Activated naive CD8-positive, alpha-beta T cell treated with anti-CD3 and anti-CD28 coated beads for 36 hours (primary cell): ENCODE results near the gene STRIP2. TPM values are rescaled to one million over a fixed set of nuclear protein-coding genes. Genes with fewer than 3 reads are reported as not detected.
"Not testable (repeated sequence)": the region's sequence is repeated elsewhere in the genome, so short reads cannot be mapped to it uniquely, and the experiment has no call there.

Experiments
- DNase-seq: peaks from one replicate; pipeline ENCODE4 v3.0.0; 2021
- H3K27ac Mint-ChIP-seq: one replicate; pipeline ENCODE4 v1.8.0; 2022; ENCODE audit warnings: mild to moderate bottlenecking, moderate library complexity, mixed read lengths
- H3K27me3 Mint-ChIP-seq: one replicate; pipeline ENCODE4 v1.8.0; 2022; ENCODE audit warnings: mild to moderate bottlenecking, mixed read lengths
- H3K36me3 Mint-ChIP-seq: one replicate; pipeline ENCODE4 v1.8.0; 2021; ENCODE audit warnings: mild to moderate bottlenecking, mixed read lengths
- H3K4me1 Mint-ChIP-seq: one replicate; pipeline ENCODE4 v1.8.0; 2021; ENCODE audit warnings: mixed read lengths
- H3K4me3 Mint-ChIP-seq: one replicate; pipeline ENCODE4 v1.8.0; 2022; ENCODE audit warnings: mild to moderate bottlenecking, moderate library complexity, mixed read lengths
- H3K9me3 Mint-ChIP-seq: one replicate; pipeline ENCODE4 v1.8.0; 2022; ENCODE audit warnings: mixed read lengths
- total RNA-seq, 2 experiments: library from RNA; stranded (reverse); gene quantifications; one replicate each; pipeline ENCODE4 v1.2.3, GENCODE V29; 2021

Gene STRIP2
- total RNA-seq, 2 experiments from 2014 or later = 6.9 to 7.9 TPM

DNA sequence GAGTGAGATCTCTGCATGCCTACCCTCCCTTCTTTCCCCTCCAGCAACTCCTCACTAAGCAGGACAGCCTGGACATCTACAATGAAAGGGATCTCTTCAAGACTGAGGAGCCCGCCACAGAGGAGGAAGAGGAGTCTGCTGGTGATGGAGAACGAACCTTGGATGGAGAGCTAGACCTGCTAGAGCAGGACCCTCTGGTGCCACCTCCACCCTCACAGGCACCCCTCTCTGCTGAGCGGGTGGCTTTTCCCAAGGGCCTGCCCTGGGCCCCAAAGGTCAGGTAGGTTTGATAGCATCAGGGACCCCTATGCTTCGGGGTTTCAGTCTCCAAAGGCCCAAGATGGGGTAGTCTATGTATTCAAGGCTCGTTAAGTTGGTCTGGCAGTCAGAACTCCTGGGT is 23.9 kb downstream of the STRIP2 start:
- Mint-ChIP-seq H3K36me3 (peaks cover 16% of the 10 kb centered on the region), H3K4me3 (no peak overlapping the region), H3K4me1 (no peaks in the 10 kb centered on the region), H3K27me3 (no peaks in the 10 kb centered on the region), H3K27ac (no peak overlapping the region), H3K9me3 (no peaks in the 10 kb centered on the region)
- no peak for DNase-seq

DNA sequence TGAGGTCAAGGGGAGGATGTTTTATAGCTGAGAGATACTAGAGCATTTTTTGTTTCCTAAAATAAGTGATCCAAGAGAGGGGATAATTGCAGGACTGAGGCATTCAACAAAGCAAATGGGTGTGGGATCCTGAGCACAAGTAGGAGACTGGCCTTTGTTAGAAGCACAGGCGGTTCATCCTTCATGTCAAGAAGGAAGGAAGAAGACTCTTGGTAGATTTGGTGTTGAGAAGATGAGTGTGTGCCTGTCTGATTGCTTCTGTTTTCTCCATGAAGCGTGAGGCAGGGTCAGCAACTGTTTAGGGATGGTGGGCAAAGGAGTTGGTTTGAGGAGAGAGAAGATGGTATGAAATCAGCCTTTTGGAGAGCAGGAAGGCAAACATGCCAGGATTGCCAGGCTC is 27.6 kb downstream of the STRIP2 start:
- Mint-ChIP-seq H3K27ac (no peak overlapping the region), H3K4me1 (no peaks in the 10 kb centered on the region)

GRCh38 chr7:129462420-129462819 is 28.2 kb downstream of the STRIP2 start:
- no peak for DNase-seq
- H3K4me3 Mint-ChIP-seq = no peak overlapping the region
- no peaks in the 10 kb centered on the region for H3K4me1 Mint-ChIP-seq
- H3K36me3 Mint-ChIP-seq = peaks cover 5% of the 10 kb centered on the region
- H3K27me3 Mint-ChIP-seq = no peaks in the 10 kb centered on the region
- no peaks in the 10 kb centered on the region for H3K9me3 Mint-ChIP-seq
- H3K27ac Mint-ChIP-seq = no peak overlapping the region

More for the DNA sequence above, 27.6 kb downstream of the STRIP2 start:
- DNase-seq = no peak
- no peaks in the 10 kb centered on the region for H3K9me3 Mint-ChIP-seq
- H3K27me3 Mint-ChIP-seq = no peaks in the 10 kb centered on the region
- peaks cover 5% of the 10 kb centered on the region for H3K36me3 Mint-ChIP-seq
- no peak overlapping the region for H3K4me3 Mint-ChIP-seq

DNA sequence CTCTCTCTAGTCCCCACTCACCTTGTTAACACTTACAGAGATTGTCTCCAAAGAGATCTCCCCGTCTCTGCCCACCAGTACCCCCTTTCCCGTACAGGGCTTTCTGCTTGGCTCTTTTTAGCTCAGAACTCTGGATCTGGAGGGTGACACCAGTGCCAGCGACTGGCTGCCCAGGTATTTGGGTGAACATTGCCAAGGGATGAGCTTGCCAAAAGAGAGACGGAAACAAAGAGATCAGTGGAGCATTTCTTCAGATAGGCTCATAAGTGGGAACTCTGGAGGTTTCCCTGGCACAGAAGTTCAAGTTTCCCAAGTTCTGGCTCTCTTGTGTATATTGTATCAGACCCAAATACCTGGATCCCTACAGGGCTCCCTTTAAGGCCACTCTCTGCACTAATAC is 30.0 kb downstream of the STRIP2 start:
- no peak overlapping the region for H3K4me3 Mint-ChIP-seq
- no peaks in the 10 kb centered on the region for H3K9me3 Mint-ChIP-seq
- no peaks in the 10 kb centered on the region for H3K4me1 Mint-ChIP-seq
- no peak overlapping the region for H3K27ac Mint-ChIP-seq
- no peaks in the 10 kb centered on the region for H3K36me3 Mint-ChIP-seq
- no peak for DNase-seq
- H3K27me3 Mint-ChIP-seq = no peaks in the 10 kb centered on the region

- H3K36me3 Mint-ChIP-seq = no peaks in the 10 kb centered on the region
- H3K9me3 Mint-ChIP-seq = no peaks in the 10 kb centered on the region
- H3K27ac Mint-ChIP-seq = no peak overlapping the region
- no peak for DNase-seq
- no peaks in the 10 kb centered on the region for H3K27me3 Mint-ChIP-seq
- H3K4me1 Mint-ChIP-seq = no peaks in the 10 kb centered on the region
- H3K4me3 Mint-ChIP-seq = no peak overlapping the region
Observed at GRCh38 chr7:129465080-129465479, 30.8 kb downstream of the STRIP2 start.

DNA sequence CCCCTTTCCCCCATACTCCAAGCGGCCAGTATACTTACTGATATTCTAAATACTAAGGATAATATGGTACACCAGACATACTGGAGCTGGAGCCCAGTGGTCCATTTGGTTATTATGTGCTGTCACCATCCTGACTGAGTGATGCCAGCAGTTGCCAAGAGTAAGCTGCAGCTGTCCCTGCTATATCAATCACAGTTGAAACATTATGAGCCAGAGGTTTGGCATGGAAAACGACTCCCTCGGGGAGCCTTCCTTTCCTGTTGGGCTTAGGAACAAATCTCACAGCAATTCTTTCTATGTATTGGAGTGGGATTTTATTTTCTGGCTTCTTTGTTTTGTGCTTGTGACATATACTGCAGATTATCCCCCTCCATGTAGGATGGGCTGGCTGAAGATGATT is 32.6 kb downstream of the STRIP2 start:
- H3K4me3 Mint-ChIP-seq = no peak overlapping the region
- H3K27me3 Mint-ChIP-seq = no peaks in the 10 kb centered on the region
- no peak for DNase-seq
- no peak overlapping the region for H3K27ac Mint-ChIP-seq
- no peaks in the 10 kb centered on the region for H3K4me1 Mint-ChIP-seq
- H3K36me3 Mint-ChIP-seq = no peaks in the 10 kb centered on the region
- H3K9me3 Mint-ChIP-seq = no peaks in the 10 kb centered on the region

DNA sequence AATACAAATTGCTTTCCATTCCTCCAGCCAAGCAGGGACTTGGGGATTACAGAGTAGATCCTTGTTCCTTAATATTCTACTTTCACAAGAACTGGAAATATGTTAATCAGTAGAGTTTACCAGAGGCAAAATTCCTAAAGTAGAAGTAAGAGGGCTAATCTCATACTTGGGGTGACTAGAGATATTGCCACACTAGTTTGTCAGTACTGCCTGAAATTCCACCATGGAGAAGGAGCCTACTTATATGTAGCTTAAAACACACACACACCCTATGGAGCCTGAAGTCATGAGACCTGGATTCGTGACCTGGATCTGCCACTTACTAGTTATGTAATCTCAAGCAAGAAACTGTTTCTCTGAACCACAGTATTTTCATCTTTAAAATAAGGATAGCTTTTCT is 33.9 kb downstream of the STRIP2 start:
- Mint-ChIP-seq H3K27ac (no peak overlapping the region), H3K4me1 (no peaks in the 10 kb centered on the region), H3K36me3 (no peaks in the 10 kb centered on the region), H3K4me3 (no peak overlapping the region), H3K27me3 (no peaks in the 10 kb centered on the region), H3K9me3 (no peaks in the 10 kb centered on the region)
- DNase-seq = no peak

DNA sequence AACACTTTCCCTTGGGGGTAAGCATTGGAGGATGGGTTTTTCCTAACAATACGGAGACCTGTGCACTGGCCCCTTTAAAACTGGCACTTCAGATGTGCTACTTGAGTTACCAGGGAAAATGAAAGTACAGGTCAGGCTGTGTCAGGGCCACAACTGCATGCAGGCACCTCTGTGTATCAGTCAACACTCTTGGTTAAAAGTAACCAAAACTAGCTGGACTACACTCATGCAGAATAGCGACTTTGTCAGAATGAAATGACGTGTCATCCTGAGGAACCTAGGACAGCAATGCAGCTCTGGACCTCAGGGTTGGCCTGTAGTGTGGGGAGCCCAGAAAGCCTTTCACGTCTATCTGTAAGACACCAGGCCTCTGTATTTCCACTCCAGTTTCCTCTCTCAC is 34.3 kb downstream of the STRIP2 start:
- Mint-ChIP-seq H3K4me1 (no peaks in the 10 kb centered on the region), H3K27ac (no peak overlapping the region), H3K36me3 (no peaks in the 10 kb centered on the region), H3K4me3 (no peak overlapping the region), H3K27me3 (no peaks in the 10 kb centered on the region), H3K9me3 (no peaks in the 10 kb centered on the region)
- DNase-seq = no peak

GRCh38 chr7:129469930-129470329 is 35.7 kb downstream of the STRIP2 start:
- Mint-ChIP-seq H3K27me3 (no peaks in the 10 kb centered on the region), H3K9me3 (no peaks in the 10 kb centered on the region), H3K36me3 (peaks cover 1% of the 10 kb centered on the region), H3K4me3 (no peak overlapping the region), H3K27ac (no peak overlapping the region), H3K4me1 (no peaks in the 10 kb centered on the region)
- no peak for DNase-seq

DNA sequence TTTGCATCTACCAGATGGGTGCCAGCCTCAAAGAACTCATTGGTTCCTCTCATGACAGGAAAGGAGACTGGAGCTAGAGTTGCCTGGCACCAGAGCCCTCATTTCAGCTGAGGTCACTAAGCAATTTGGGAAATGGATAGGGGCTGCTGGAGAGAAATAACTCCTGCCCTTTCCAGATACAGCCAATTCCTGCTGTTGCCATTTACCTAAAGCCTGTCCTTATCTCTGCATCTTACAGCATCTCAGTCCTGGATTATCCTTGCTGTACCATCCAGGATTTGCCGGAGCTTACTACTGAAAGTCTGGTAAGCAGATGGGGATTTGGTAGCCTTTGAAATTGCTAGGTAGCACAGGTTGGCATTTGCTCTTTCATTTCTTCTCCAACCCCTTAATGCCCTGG is 36.2 kb downstream of the STRIP2 start:
- H3K4me1 Mint-ChIP-seq = no peaks in the 10 kb centered on the region
- no peak overlapping the region for H3K4me3 Mint-ChIP-seq
- no peak overlapping the region for H3K27ac Mint-ChIP-seq
- no peaks in the 10 kb centered on the region for H3K9me3 Mint-ChIP-seq
- H3K27me3 Mint-ChIP-seq = no peaks in the 10 kb centered on the region
- DNase-seq = no peak
- H3K36me3 Mint-ChIP-seq = peaks cover 3% of the 10 kb centered on the region

- DNase-seq = no peak
- H3K9me3 Mint-ChIP-seq = no peaks in the 10 kb centered on the region
- no peak overlapping the region for H3K4me3 Mint-ChIP-seq
- no peak overlapping the region for H3K27ac Mint-ChIP-seq
- H3K27me3 Mint-ChIP-seq = no peaks in the 10 kb centered on the region
- H3K4me1 Mint-ChIP-seq = no peaks in the 10 kb centered on the region
- H3K36me3 Mint-ChIP-seq = peaks cover 4% of the 10 kb centered on the region
Observed at GRCh38 chr7:129471402-129471827, 37.2 kb downstream of the STRIP2 start.

DNA sequence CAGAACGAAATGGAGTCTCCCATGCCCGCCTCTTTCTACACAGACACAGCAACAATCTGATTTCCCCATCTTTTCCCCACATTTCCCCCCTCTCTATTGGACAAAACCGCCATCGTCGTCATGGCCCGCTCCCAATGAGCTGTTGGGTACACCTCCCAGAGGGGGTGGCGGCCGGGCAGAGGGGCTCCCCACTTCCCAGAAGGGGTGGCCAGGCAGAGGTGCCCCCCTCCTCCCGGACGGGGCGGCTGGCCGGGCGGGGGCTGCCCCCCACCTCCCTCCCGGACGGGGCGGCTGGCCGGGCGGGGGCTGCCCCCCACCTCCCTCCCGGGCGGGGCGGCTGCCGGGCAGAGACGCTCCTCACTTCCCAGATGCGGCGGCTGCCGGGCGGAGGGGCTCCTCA is 41.7 kb downstream of the STRIP2 start:
- not testable (repeated sequence) for H3K27ac Mint-ChIP-seq, H3K9me3 Mint-ChIP-seq, DNase-seq, H3K4me3 Mint-ChIP-seq, H3K27me3 Mint-ChIP-seq, H3K36me3 Mint-ChIP-seq, H3K4me1 Mint-ChIP-seq

DNA sequence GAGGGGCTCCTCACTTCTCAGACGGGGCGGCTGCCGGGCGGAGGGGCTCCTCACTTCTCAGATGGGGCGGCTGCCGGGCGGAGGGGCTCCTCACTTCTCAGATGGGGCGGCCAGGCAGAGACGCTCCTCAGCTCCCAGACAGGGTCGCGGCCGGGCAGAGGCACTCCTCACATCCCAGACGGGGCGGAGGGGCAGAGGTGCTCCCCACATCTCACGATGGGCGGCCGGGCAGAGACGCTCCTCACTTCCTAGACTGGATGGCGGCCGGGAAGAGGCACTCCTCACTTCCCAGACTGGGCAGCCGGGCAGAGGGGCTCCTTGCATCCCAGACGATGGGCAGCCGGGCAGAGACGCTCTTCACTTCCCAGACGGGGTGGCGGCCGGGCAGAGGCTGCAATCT is 42.2 kb downstream of the STRIP2 start:
- DNase-seq, H3K36me3 Mint-ChIP-seq, H3K27me3 Mint-ChIP-seq, H3K4me3 Mint-ChIP-seq, H3K9me3 Mint-ChIP-seq, H3K4me1 Mint-ChIP-seq, H3K27ac Mint-ChIP-seq: not testable (repeated sequence)

- no peak for DNase-seq
- Mint-ChIP-seq H3K4me3 (no peak overlapping the region), H3K27ac (no peak overlapping the region), H3K36me3 (peaks cover 6% of the 10 kb centered on the region), H3K27me3 (no peaks in the 10 kb centered on the region), H3K9me3 (no peaks in the 10 kb centered on the region), H3K4me1 (no peaks in the 10 kb centered on the region)
Observed at GRCh38 chr7:129479831-129480230, 45.6 kb downstream of the STRIP2 start.

DNA sequence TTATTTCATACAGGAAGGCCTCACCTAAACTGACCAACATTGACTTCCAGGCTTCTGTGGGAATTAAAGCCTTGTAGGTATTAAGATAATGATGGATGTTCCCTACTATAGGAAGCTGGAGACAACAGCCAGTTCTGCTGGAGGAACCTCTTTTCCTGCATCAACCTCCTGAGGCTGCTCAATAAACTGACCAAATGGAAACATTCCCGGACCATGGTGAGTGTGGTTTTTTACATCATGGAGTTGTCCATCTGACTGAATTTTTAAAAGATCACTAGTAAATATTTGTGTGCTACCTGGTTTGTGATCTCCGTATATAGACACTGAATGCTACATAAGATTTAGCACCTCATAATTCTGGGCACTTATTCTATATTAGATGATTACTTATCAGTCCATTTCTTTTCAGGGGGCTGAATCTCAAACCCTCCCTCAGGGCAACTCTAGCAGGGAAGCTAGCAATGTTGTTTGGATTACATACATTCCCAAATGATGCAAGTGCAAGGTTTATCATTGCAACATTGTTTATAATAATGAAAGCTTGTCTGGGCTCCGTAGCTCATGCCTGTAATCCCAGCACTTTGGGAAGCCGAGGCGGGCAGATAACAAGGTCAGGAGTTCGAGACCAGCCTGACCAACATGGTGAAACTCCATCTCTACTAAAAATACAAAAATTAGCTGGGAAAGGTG is 46.6 kb downstream of the STRIP2 start:
- H3K4me3 Mint-ChIP-seq = no peak overlapping the region
- no peaks in the 10 kb centered on the region for H3K27me3 Mint-ChIP-seq
- no peak overlapping the region for H3K27ac Mint-ChIP-seq
- H3K9me3 Mint-ChIP-seq = no peaks in the 10 kb centered on the region
- H3K36me3 Mint-ChIP-seq = peaks cover 3% of the 10 kb centered on the region
- DNase-seq = no peak
- no peaks in the 10 kb centered on the region for H3K4me1 Mint-ChIP-seq

DNA sequence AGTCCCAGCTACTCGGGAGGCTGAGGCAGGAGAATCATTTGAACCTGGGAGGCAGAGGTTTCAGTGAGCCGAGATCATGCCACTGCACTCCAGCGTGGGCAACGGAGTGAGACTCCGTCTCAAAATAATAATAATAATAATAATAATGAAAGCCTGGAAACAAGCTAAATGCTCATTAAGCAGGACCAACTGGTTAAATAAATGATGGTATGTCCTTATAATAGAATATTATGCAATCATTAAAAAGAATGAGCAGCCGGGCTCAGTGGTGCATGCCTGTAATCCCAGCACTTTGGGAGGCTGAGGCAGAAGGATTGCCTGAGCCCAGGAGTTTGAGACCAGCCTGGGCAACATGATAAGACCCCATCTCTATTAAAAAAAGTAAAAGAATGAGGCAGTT is 47.1 kb downstream of the STRIP2 start:
- H3K4me1 Mint-ChIP-seq, H3K27ac Mint-ChIP-seq: not testable (repeated sequence)

More for the DNA sequence above, 47.1 kb downstream of the STRIP2 start:
- H3K4me3 Mint-ChIP-seq, H3K9me3 Mint-ChIP-seq, H3K36me3 Mint-ChIP-seq, H3K27me3 Mint-ChIP-seq, DNase-seq: not testable (repeated sequence)
